ENCODE results near the gene TSPAN9.

TSPAN9 gene

DNA sequence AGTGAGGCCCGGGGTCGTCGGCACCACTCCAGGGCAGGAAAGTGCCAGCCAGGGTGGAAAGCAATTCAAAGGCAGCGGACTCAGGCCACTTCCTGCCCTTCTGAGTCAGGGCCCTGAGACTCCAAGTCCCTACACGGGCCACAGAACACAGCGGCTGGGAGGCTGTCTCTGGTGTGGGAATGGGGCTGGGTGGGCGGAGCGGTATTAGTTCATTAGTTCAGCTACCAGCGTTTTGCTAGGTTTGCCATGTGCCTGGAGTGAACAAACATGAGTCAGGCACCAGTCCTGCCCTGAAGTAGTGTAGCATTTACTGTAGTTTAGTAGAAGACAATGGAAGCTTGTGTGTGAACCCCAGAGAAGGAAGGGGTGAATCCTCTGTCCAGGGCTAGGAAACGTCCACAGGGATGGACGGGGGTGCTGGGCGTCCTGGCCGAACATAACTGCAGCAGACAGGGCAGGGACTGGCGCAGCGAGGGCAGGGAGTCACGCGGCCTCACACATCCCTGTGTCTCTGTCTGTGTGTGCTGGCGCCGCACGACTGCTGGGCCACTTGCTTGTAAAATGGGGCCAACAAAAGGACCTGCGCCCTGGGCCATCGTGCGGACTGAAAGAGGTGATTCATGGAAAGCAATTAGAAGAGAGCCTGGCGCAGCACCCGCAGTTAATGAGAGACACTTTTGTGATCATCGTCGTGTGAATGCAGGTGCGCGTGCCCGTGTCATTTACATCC, 227.4 kb downstream of the TSPAN9 start:
- TF ChIP-seq, protein P1, sequence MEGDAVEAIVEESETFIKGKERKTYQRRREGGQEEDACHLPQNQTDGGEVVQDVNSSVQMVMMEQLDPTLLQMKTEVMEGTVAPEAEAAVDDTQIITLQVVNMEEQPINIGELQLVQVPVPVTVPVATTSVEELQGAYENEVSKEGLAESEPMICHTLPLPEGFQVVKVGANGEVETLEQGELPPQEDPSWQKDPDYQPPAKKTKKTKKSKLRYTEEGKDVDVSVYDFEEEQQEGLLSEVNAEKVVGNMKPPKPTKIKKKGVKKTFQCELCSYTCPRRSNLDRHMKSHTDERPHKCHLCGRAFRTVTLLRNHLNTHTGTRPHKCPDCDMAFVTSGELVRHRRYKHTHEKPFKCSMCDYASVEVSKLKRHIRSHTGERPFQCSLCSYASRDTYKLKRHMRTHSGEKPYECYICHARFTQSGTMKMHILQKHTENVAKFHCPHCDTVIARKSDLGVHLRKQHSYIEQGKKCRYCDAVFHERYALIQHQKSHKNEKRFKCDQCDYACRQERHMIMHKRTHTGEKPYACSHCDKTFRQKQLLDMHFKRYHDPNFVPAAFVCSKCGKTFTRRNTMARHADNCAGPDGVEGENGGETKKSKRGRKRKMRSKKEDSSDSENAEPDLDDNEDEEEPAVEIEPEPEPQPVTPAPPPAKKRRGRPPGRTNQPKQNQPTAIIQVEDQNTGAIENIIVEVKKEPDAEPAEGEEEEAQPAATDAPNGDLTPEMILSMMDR (IDR thresholded peaks at IDR 0.05; ENCODE audit: insufficient read depth, low read length): no peak
- TF ChIP-seq SPI1 (IDR thresholded peaks at IDR 0.05; ENCODE audit: borderline replicate concordance, low read depth) (no peak), POLR2AphosphoS5 (IDR thresholded peaks at IDR 0.05; ENCODE audit: low read depth) (no peak)
- no peak for DNase-seq (ENCODE audit: low read depth in 1 of 2, low spot score in 1 of 2)
- H3K27me3 ChIP-seq (ENCODE audit: insufficient read depth, poor library complexity, severe bottlenecking): no peaks in the 10 kb centered on the region
- H3K27ac ChIP-seq (replicated peaks): no peak overlapping the region
- no peak overlapping the region for H3K4me3 ChIP-seq (replicated peaks; ENCODE audit: insufficient read depth, low read length)

DNA sequence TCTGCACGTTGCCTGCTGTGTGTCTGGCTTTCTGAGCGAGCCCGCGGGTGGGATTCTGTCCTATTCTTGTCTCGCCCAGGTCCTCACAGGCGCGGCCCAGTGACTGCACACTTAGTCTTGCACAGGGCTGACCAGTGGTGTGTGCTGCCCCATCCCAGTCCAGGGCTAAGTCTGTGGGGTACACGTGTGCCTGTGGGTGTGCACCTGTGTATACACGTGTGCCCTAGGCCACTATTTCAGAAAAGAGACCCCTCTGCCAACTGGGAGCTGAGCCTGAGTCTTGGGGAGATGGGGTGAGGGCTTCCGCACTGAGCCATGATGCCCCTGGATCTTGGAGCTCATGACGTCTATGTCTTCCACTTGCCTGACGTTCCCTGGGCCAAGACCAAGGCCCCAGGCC, 228.3 kb downstream of the TSPAN9 start:
- TF ChIP-seq GABPA (IDR thresholded peaks at IDR 0.05; ENCODE audit: low read depth): no peak
- TF ChIP-seq SPI1 (IDR thresholded peaks at IDR 0.05; ENCODE audit: borderline replicate concordance, low read depth): no peak
- TF ChIP-seq, protein P1 (IDR thresholded peaks at IDR 0.05; ENCODE audit: insufficient read depth, low read length): no peak
- no peak for TF ChIP-seq POLR2AphosphoS5 (IDR thresholded peaks at IDR 0.05; ENCODE audit: low read depth)
- TF ChIP-seq, protein P2, sequence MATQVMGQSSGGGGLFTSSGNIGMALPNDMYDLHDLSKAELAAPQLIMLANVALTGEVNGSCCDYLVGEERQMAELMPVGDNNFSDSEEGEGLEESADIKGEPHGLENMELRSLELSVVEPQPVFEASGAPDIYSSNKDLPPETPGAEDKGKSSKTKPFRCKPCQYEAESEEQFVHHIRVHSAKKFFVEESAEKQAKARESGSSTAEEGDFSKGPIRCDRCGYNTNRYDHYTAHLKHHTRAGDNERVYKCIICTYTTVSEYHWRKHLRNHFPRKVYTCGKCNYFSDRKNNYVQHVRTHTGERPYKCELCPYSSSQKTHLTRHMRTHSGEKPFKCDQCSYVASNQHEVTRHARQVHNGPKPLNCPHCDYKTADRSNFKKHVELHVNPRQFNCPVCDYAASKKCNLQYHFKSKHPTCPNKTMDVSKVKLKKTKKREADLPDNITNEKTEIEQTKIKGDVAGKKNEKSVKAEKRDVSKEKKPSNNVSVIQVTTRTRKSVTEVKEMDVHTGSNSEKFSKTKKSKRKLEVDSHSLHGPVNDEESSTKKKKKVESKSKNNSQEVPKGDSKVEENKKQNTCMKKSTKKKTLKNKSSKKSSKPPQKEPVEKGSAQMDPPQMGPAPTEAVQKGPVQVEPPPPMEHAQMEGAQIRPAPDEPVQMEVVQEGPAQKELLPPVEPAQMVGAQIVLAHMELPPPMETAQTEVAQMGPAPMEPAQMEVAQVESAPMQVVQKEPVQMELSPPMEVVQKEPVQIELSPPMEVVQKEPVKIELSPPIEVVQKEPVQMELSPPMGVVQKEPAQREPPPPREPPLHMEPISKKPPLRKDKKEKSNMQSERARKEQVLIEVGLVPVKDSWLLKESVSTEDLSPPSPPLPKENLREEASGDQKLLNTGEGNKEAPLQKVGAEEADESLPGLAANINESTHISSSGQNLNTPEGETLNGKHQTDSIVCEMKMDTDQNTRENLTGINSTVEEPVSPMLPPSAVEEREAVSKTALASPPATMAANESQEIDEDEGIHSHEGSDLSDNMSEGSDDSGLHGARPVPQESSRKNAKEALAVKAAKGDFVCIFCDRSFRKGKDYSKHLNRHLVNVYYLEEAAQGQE (IDR thresholded peaks at IDR 0.05; ENCODE audit: insufficient replicate concordance, low read depth): no peak
- no peak overlapping the region for H3K4me3 ChIP-seq (replicated peaks; ENCODE audit: insufficient read depth, low read length)
- no peaks in the 10 kb centered on the region for H3K27me3 ChIP-seq (ENCODE audit: insufficient read depth, poor library complexity, severe bottlenecking)
- H3K27ac ChIP-seq (replicated peaks): no peak overlapping the region
- DNase-seq (ENCODE audit: low read depth in 1 of 2, low spot score in 1 of 2): no peak

DNA sequence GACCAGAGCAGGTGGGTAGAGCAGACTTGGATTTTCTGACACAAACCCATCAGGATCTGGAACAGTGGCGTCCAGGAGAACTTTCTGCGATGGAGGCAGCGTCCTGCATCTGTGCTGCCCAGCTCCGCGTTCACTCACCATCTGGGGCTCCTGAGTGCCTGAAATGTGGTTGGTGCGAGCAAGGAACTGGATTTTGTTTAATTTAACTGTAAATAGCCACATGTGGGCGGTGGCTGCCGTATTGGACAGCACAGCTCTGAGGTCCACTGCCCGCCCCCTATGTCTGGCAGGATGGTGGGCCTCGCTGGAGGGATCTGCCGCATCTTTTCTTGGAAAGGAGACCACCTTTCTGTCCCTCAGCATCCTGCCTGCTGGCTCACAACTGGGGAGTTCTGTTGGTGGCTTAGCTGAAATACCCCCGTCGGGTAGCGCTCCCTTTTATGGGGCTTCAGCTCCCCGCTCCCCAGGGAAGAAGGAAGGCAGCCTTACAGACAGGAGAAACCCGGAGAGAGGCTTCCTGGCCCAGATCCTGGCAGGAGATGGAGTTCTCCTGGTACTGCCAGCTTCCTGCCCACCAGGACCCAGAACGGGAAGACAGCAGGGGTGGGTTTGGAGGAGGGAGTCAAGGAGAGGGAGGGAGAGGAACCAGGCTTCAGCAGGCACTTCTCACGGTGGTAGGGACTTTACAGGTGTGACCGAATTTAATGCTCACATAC, 228.9 kb downstream of the TSPAN9 start:
- Histone ChIP-seq H3K27me3 (ENCODE audit: insufficient read depth, poor library complexity, severe bottlenecking) (no peaks in the 10 kb centered on the region), H3K27ac (replicated peaks) (no peak overlapping the region), H3K4me3 (replicated peaks; ENCODE audit: insufficient read depth, low read length) (no peak overlapping the region)
- TF ChIP-seq, protein P1 (IDR thresholded peaks at IDR 0.05; ENCODE audit: insufficient read depth, low read length): no peak
- no peak for TF ChIP-seq SPI1 (IDR thresholded peaks at IDR 0.05; ENCODE audit: borderline replicate concordance, low read depth)
- TF ChIP-seq, protein P2 (IDR thresholded peaks at IDR 0.05; ENCODE audit: insufficient replicate concordance, low read depth): no peak
- TF ChIP-seq POLR2AphosphoS5 (IDR thresholded peaks at IDR 0.05; ENCODE audit: low read depth): no peak
- no peak for TF ChIP-seq GABPA (IDR thresholded peaks at IDR 0.05; ENCODE audit: low read depth)
- no peak for DNase-seq (ENCODE audit: low read depth in 1 of 2, low spot score in 1 of 2)
